HG02840 (cell line): Measurements from ENCODE around the gene TEX2.

Experiments used
- ATAC-seq: cut with Tn5 transposase; IDR thresholded peaks from one replicate; pipeline ENCODE4 v1.9.1; 2021; ENCODE audit warnings: mild to moderate bottlenecking, moderate library complexity, moderate number of reproducible peaks; ENCODE audit not compliant: unreplicated experiment, low FRiP score

The TEX2 gene

GRCh38 chr17:64270885-64271284 is 7.8 kb upstream of the TEX2 start:
- no peak for ATAC-seq

DNA sequence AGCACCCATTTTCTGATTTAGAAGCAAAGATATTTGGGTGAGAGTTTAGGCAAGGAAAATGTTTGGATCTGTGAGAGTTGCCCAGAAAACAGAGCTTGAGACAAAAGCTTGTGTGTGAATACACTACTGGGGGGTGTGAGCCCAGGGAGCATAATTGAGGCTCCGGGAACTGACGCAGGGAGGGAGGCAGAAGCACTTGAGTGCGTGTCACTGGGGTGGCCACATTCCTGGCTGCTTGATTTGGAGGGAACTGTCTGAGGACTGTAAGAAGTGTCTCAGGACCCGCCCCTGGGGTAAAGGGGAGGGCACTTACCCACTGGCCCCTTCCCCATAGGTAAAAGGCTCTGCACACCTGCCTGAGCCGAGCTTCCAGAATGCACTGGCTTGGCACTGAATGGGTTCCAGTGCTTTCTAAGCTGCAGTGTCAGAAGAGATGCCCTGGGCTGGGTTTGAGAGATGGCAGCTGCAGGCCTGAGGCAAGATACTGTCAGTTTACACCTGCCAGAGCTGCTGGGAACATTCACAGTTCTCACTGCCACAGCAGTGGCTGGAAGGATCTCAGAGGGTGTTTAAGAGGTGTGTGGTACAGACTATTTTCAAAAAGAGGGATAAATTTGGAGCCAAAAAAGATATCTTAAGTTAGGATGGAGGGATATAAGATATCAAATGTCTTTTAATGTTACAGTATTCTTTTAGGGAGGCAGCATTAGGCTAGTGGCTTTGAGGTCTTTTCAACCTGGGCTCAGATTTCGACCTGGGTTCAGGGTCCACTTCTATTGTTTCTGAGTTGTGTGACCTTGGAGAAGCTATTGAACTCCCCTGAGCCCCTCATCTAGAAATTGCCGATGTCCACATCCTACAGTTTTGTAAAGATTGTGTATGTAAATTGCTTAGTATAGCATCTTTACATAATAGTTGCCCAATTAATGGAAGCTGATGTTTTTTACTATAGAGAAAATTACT is 6.9 kb upstream of the TEX2 start:
- ATAC-seq, result no peak

DNA sequence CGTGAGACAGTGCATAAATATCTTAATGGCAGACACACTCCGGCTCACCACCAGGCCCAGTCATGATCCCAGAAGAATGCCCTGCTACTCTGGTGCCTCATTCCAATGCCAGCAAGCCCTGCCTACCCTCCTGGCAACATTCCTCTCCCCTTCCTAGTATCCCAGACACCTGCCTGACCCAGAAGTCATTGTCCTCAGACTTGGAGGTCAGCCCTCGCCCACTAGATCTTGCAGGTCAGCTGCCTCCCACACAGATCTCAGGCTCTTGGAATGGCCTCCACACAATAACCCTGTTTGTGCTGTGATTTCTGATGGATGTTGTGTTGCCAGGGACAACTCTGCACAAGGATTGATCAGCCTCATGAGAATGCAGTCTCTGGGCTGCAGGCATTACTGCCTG is 1.8 kb upstream of the TEX2 start:
- no peak for ATAC-seq

DNA sequence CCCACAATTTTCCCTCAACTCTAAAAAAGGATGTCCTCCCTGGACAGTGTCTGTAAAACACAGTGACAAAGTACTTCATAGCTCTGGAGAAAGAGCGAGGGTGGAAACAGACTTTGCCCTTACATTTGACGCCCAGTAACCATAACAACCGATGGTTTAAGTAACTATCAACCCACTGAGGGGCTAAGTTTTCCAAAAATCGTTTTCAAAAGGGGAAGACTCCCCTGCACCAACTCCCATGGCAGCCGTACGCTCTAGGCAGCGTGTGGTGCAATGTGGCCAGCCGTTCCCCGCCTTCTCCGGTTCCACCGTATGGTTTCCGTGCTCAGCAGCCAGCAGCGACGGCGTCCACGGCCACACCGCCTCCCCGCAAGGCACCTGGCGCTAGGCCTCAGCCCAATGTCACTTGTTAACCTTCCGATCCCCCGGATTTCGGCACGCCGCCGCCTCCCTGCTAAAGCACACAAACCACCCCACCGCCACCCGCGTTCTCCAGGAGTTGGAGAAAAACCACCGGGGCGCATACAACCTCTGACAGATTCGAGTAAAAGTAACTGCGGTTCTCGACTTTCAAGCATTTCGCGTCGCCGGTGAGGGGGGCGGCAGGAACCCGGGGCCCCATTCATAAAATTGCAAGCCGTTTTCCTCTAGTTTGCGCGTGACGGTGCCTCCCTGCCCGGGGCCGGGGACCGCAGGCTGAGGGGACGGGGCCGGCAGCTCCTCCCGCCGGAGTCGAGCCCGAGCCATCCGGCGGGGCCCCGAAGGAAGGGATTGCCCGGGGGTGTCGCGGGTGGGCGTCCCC is 661 bp downstream of the TEX2 start:
- peak; percentile 39 for ATAC-seq

DNA sequence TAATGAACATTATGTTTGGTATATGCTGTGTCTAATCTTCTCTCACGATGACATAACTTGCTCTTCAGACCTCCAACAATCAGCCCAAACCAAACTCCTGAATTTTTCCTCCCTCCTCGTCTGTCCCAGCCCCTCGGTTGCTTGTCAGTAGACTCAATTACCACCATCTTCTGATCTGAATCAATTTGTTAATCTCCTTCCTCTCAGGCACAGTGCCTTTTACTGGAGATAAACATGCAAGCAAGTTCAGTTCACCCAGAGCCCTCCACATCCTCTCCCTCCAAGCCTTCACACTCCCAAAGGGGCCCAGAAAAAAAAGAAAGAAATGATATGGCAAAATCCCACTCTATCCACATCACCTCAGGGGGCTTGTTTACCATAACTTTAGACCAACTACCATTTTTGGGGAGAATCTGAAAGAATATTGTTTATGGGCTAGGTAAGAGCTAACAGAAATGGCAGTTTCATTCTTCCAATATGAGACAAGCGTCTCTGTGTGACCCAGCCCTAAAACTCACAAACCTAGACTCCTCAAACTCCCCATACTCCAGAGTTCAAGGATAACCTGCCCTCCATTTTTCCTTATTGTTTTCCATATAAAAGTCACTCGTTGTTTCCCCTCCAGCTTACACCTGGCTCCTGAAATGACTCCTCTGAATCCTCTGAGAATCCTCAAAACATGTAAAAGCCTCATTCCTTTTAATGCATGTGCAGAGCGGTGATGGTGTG is 1.5 kb downstream of the TEX2 start:
- no peak for ATAC-seq

- no peak for ATAC-seq
Measured at GRCh38 chr17:64260886-64261285, 2.2 kb downstream of the TEX2 start.

GRCh38 chr17:64259922-64260321 is 3.1 kb downstream of the TEX2 start:
- ATAC-seq, result no peak

DNA sequence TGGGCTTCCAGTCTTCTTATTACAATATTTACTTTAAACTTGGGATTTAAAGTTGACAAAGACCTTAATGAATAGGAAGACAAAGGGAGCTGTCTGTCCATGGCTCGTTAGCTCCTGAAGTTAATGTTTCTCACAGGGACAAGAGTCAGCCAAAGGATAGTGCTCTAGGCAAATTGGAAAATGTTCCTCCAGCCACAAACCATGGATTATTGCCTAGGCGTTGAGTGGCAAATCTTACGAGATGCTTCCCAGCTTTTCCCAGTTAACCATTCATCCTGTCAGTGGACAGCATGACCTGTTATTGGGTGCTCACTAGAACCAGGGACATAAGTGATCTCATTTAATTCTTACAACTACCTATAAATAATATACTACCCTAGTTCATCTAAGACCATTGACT is 3.6 kb downstream of the TEX2 start:
- no peak for ATAC-seq

GRCh38 chr17:64256913-64257807 is 5.9 kb downstream of the TEX2 start:
- ATAC-seq, result no peak

DNA sequence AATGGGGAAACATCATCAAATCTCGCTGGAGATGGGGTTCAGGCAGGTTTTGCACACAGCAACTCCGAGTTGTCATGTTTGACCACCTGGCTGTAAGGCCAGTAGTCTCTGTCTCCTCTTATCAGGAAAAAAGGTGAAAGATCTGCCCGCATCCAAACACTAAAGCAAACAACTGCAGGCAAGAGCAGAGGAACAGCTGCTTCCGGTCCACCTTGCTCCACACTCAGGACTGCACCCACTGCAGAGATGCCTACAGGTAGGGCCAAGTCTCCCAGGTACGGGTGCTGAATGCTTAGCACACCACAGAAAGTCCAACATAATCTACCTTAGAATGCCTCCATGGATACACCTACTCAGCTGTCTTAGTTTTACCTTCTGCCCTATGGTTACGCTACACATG is 7.3 kb downstream of the TEX2 start:
- ATAC-seq, result no peak

GRCh38 chr17:64254755-64255154 is 8.3 kb downstream of the TEX2 start:
- no peak for ATAC-seq

DNA sequence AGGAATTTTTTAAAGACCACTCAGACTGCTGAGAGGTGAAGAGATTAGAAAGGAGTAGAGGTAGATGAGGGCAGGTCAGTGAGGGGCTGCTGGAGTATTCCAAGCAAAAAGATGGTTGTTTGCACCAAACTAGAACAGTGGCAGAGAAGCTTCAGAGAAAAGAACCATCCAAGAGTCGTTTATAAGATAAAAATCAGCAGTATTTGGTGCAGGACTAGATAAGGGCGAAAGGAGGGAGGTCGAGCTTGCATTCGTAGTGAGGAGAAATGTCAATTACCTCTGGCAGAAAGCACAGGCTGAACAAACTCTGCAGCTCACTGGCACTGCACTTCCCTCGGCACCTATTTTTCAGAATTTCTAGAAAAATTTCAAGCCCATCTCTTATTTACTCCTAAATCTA is 9.6 kb downstream of the TEX2 start:
- ATAC-seq, result no peak

DNA sequence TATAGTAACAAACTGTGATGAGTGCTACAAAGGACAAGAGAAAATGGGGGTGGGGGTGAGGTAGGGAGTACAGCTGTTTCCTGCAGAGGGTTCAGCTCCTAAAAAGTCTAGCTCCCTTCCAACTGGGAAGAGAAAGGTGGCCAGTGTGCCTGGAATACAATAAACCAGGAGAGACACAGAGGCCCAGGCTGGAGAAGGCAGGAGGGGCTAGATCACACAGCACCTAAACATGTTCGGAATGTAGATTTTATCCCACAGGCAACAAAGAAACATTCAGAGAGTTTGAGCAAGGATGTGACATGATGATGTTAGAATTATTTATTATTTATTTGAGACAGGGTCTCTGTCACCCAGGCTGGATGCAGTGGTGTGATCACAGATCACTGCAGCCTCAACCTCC is 10.2 kb downstream of the TEX2 start:
- no peak for ATAC-seq

GRCh38 chr17:64250233-64250835 is 12.7 kb downstream of the TEX2 start:
- no peak for ATAC-seq

GRCh38 chr17:64247836-64248235 is 15.2 kb downstream of the TEX2 start:
- ATAC-seq, result no peak

GRCh38 chr17:64245218-64246145 is 17.6 kb downstream of the TEX2 start:
- ATAC-seq, result no peak

DNA sequence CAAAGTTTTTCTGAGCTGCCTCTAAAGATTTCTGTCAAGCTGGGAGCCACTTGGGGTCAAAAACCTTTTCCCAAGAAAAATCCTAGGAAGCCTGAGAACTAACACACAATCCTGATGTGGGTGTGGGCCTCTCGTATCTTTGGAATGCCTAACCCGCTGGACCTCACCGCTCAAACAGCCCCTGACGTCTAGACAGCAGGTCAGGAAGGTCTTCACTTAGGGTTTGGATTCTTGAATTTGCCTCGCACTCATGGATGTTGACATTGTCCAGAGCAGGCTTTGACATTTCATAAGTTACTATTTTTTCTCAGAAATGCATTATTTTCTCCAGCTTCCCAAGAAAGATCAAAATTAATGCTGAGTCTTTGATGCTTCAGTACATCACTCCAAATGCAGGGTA is 18.9 kb downstream of the TEX2 start:
- no peak for ATAC-seq

GRCh38 chr17:64243340-64243739 is 19.7 kb downstream of the TEX2 start:
- ATAC-seq, result no peak
